Natural killer cell (primary cell): ENCODE data around the gene ABCC10. TPM values are rescaled to one million over a fixed set of nuclear protein-coding genes. Genes with fewer than 3 reads are reported as not detected.
"Not testable (repeated sequence)": the region's sequence is repeated elsewhere in the genome, so short reads cannot be mapped to it uniquely, and the experiment has no call there.

ENCODE experiments used
- ATAC-seq, 3 donors: fragments of 150-1000 bp in 2 of 3; fragments of 200-7000 bp in 1 of 3; cut with Tn5 transposase; 1 replicate in 1 of 3; 2 replicates in 2 of 3; pipeline ENCODE4 v1.10.0; 2021; ENCODE audit warnings: mild to moderate bottlenecking in 2 of 3, moderate library complexity in 2 of 3
- DNase-seq, 2 donors: peaks; one replicate each; pipeline versions ENCODE4 v3.0.0 to v3.0.0-alpha.2; 2013 to 2021; ENCODE audit warnings: mixed read lengths in 1 of 2
- H3K27ac ChIP-seq: one replicate; pipeline ENCODE4 v1.5.1; 2013; ENCODE audit warnings: mild to moderate bottlenecking, low read length
- H3K27me3 ChIP-seq: one replicate; pipeline ENCODE4 v1.6.1; 2013; ENCODE audit warnings: low read length; ENCODE audit not compliant: control insufficient read depth, insufficient read depth
- H3K36me3 ChIP-seq: one replicate; pipeline ENCODE4 v1.6.1; 2013; ENCODE audit warnings: low read length; ENCODE audit not compliant: control insufficient read depth, insufficient read depth
- H3K4me1 ChIP-seq: one replicate; pipeline ENCODE4 v1.6.1; 2013; ENCODE audit warnings: low read length; ENCODE audit not compliant: control insufficient read depth, insufficient read depth
- H3K4me3 ChIP-seq: one replicate; pipeline ENCODE4 v1.5.1; 2013; ENCODE audit warnings: low read length
- H3K9me3 ChIP-seq: one replicate; pipeline ENCODE4 v1.6.1; 2013; ENCODE audit warnings: low read length; ENCODE audit not compliant: control insufficient read depth, insufficient read depth
- H3K27ac Mint-ChIP-seq, 2 donors: one replicate each; pipeline ENCODE4 v1.8.0; 2022; ENCODE audit warnings: mild to moderate bottlenecking in 2 of 2, mixed read lengths in 2 of 2, moderate library complexity in 1 of 2
- H3K27me3 Mint-ChIP-seq, 2 donors: one replicate each; pipeline ENCODE4 v1.8.0; 2022; ENCODE audit warnings: low read depth in 2 of 2, mixed read lengths in 2 of 2
- H3K36me3 Mint-ChIP-seq: one replicate; pipeline ENCODE4 v1.8.0; 2022; ENCODE audit warnings: mixed read lengths
- H3K4me1 Mint-ChIP-seq, 2 donors: one replicate each; pipeline ENCODE4 v1.8.0; 2022; ENCODE audit warnings: mixed read lengths in 2 of 2
- H3K4me3 Mint-ChIP-seq: one replicate; pipeline ENCODE4 v1.8.0; 2022; ENCODE audit warnings: mild to moderate bottlenecking, moderate library complexity, mixed read lengths
- H3K9me3 Mint-ChIP-seq, 2 donors: one replicate each; pipeline ENCODE4 v1.8.0; 2022; ENCODE audit warnings: mixed read lengths in 2 of 2
- WGBS: methylation state at CpG from one replicate; pipeline ENCODE4 v1.1.7; 2013; ENCODE audit warnings: missing lambda C conversion rate; ENCODE audit not compliant: insufficient coverage; 5-methylcytosine and 5-hydroxymethylcytosine counted together
- intact Hi-C: fragments of 100-400 bp; cut with micrococcal nuclease; formaldehyde crosslinking; loops from one replicate; pipeline ENCODE4 v1.14.2; 2022
- total RNA-seq, 4 donors: library from RNA; stranded (reverse); fragments of 120-200 nt in 1 of 4; gene quantifications; one replicate each; pipeline versions ENCODE4 v1.2.3 to v1.2.4, GENCODE V29; 2013 to 2022
- TF ChIP-seq, protein P1 (sequence below): fragments of 200-600 bp; IDR thresholded peaks from one replicate; pipeline ENCODE4 v1.8.0; 2022; ENCODE audit warnings: antibody characterized with exemption

Gene ABCC10
- total RNA-seq, 3 donors from 2014 or later (not counting 1 experiment from before 2014, with no cell fraction given): 74.6 to 90.5 (median 81.9) TPM

DNA sequence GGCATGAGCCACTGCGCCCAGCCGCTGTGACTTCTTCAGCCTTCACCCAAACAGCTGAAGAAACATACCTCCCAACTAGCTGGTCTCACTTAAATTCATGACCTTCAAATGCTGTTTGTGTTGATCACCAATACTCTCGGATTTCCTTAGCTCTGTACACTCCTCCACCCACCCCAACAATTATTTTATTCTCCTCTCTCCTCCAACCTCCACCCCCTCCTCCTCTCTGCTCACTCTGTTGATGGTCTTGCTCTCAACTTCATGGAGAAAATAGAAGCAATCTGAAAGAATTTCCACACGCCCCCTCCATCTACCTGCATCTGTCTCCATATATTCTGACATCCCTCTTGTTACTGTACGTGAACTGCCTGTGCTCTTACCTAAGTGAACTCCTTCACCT, 34.6 kb downstream of the ABCC10 start:
- intact Hi-C loops: no loop called here
- Mint-ChIP-seq H3K27ac (no peak overlapping the region), H3K9me3 (no peaks in the 10 kb centered on the region), H3K4me3 (no peak overlapping the region), H3K4me1 (peaks cover 0 to 1% of the 10 kb centered on the region in 2 donors), H3K27me3 (peaks cover 15 to 22% of the 10 kb centered on the region in 2 donors), H3K36me3 (no peaks in the 10 kb centered on the region)
- 87% methylated on average over 5 of the region's 5 CpGs for WGBS
- TF ChIP-seq, protein P1, sequence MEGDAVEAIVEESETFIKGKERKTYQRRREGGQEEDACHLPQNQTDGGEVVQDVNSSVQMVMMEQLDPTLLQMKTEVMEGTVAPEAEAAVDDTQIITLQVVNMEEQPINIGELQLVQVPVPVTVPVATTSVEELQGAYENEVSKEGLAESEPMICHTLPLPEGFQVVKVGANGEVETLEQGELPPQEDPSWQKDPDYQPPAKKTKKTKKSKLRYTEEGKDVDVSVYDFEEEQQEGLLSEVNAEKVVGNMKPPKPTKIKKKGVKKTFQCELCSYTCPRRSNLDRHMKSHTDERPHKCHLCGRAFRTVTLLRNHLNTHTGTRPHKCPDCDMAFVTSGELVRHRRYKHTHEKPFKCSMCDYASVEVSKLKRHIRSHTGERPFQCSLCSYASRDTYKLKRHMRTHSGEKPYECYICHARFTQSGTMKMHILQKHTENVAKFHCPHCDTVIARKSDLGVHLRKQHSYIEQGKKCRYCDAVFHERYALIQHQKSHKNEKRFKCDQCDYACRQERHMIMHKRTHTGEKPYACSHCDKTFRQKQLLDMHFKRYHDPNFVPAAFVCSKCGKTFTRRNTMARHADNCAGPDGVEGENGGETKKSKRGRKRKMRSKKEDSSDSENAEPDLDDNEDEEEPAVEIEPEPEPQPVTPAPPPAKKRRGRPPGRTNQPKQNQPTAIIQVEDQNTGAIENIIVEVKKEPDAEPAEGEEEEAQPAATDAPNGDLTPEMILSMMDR: no peak
- Histone ChIP-seq H3K9me3 (no peaks in the 10 kb centered on the region), H3K4me3 (no peak overlapping the region), H3K4me1 (no peaks in the 10 kb centered on the region), H3K36me3 (no peaks in the 10 kb centered on the region), H3K27ac (no peak overlapping the region), H3K27me3 (peaks cover 9% of the 10 kb centered on the region)
- DNase-seq: no peak
- ATAC-seq: no peak

DNA sequence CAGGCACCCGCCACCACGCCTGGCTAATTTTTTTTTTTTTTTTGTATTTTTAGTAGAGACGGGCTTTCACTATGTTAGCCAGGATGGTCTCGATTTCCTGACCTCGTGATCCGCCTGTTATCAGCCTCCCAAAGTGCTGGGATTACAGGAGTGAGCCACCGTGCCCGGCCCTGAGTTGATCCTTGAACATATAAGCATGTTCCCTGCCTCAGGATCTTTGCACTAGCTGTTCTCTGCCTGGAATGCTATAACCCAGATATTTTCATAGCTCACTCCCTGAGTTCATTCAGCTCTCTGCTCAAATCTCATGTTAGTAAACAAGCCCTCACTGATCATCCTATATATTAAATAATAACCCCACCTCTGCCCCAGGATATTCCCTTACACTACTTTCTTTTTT, 37.0 kb downstream of the ABCC10 start:
- TF ChIP-seq, protein P1: no peak
- H3K27me3 Mint-ChIP-seq: peaks cover 19 to 27% of the 10 kb centered on the region in 2 donors
- intact Hi-C loops: no loop called here

DNA sequence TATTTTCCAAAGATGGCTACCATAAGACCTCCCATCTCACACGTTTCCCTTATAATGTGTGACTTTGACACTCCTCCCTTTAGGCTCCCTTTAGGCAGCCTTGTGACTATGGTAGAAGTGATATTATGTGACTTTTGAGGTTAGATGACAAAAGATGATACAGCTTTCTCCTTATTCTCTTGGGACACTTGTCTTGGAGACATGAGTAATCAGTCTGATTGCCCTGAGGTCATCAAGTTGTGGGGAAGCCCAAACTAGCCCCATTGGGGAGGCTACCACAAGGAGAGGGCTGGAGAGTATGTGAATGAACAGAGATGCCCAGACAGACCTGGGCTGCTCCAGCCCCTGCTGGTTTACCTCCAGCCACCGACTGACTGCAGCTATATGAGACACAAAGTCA, 38.6 kb downstream of the ABCC10 start:
- no peak overlapping the region for H3K27ac ChIP-seq
- peaks cover 19 to 29% of the 10 kb centered on the region in 2 donors for H3K27me3 Mint-ChIP-seq

More for the DNA sequence above, 37.0 kb downstream of the ABCC10 start:
- Histone ChIP-seq H3K4me1 (no peaks in the 10 kb centered on the region), H3K9me3 (no peaks in the 10 kb centered on the region), H3K27me3 (peaks cover 12% of the 10 kb centered on the region), H3K36me3 (no peaks in the 10 kb centered on the region), H3K27ac (no peak overlapping the region), H3K4me3 (no peak overlapping the region)
- ATAC-seq (no peak), DNase-seq (no peak)
- Mint-ChIP-seq H3K9me3 (no peaks in the 10 kb centered on the region), H3K4me1 (no peaks in the 10 kb centered on the region), H3K27ac (no peak overlapping the region), H3K36me3 (no peaks in the 10 kb centered on the region), H3K4me3 (no peak overlapping the region)
- WGBS: 91% methylated on average over 8 of the region's 8 CpGs

DNA sequence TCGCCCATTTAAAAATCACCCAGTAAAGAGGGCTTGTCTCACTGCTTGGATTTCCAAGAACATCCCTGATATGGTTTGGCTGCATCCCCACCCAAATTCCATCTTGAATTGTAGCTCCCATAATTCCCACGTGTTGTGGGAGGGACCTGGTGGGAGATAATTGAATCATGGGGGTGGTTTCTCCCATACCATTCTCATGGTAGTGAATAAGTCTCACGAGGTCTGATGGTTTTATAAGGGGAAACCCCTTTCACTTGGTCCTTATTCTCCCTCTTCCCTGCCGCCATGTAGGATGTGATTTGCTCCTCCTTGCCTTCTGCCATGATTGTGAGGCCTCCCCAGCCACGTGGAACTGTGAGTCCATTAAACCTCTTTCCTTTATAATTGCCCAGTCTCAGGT, 39.9 kb downstream of the ABCC10 start:
- H3K36me3 Mint-ChIP-seq, H3K4me3 Mint-ChIP-seq, H3K4me1 Mint-ChIP-seq, H3K27ac ChIP-seq, H3K9me3 Mint-ChIP-seq, H3K4me3 ChIP-seq, H3K36me3 ChIP-seq, ATAC-seq, H3K9me3 ChIP-seq, DNase-seq, H3K4me1 ChIP-seq, intact Hi-C loops: not testable (repeated sequence)
- H3K27me3 Mint-ChIP-seq: peaks cover 14 to 29% of the 10 kb centered on the region in 2 donors
- peak overlapping the region in 1 of 2 donors; percentile 57 for H3K27ac Mint-ChIP-seq
- 75% methylated on average over 3 of the region's 5 CpGs for WGBS
- peaks cover 12% of the 10 kb centered on the region for H3K27me3 ChIP-seq

More for the DNA sequence above, 38.6 kb downstream of the ABCC10 start:
- Histone ChIP-seq H3K27me3 (peaks cover 12% of the 10 kb centered on the region), H3K36me3 (no peaks in the 10 kb centered on the region), H3K4me1 (no peaks in the 10 kb centered on the region), H3K9me3 (no peaks in the 10 kb centered on the region), H3K4me3 (no peak overlapping the region)
- WGBS: 71% methylated on average over 1 of the region's 2 CpGs
- no peak overlapping the region for H3K27ac Mint-ChIP-seq
- DNase-seq (no peak), ATAC-seq (no peak)
- TF ChIP-seq, protein P1: no peak
- H3K36me3 Mint-ChIP-seq: no peaks in the 10 kb centered on the region
- no peaks in the 10 kb centered on the region for H3K4me1 Mint-ChIP-seq
- H3K4me3 Mint-ChIP-seq: no peak overlapping the region
- no peaks in the 10 kb centered on the region for H3K9me3 Mint-ChIP-seq
- intact Hi-C loops: no loop called here
